NK-92 treated with Interleukin-12 subunit alpha and Interleukin-12 subunit beta, amount 100 ng/mL, for 24 hours (cell line): ENCODE data around the gene KIAA1958.

Source experiments
- DNase-seq: peaks from one replicate; lab custom pipeline; 2025; lab: John Stamatoyannopoulos, UW

Gene KIAA1958

GRCh38 chr9:112530751-112531205 lies 44.2 kb downstream of the KIAA1958 start:
- DNase-seq: no peak

DNA sequence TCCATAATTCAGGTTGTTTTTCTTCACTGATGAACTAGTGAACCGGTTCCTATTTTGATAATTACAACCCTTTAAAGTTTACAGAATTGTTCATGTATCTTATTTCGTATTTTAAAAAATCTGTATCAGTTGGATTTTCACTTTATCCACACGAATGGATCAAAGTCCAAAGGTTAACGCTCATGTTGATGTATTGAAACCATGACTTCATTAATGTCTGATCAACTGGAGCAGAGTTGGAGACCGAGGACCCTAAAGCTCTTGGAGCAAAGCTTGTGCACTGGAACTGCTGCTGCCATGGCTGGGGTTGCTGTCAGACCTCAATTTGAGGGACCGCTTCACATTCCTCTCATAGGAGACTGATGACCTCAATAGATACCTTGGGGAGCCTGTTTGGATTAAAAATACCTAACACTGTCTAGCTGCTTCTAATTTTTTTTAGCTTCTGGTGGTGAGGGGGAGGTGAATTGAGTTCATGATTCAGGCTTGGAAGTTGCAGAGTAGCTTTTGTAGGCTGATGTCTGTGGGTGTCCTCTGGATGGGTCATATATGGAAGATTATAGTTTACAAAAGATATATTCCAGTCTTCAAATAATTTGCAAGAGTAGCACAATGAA lies 45.1 kb downstream of the KIAA1958 start:
- no peak for DNase-seq

DNA sequence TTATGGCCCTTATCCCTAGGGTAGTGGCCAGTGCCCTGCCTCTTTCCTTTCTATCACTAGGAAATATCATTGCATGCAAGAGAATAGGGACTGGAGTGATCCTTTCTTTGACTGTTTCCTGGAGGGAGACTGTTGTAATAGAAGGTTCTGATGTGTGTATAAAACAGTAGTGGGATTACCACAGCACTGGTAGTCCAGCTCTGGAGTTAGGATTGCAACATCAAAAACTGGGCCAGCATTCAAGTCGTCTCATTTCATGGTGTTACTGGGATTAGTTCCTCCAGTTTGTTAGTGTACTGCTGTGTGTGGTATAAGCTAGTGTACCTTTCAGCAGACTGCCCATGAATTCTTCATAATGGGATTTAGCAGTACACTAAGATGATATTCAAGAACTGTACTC lies 45.8 kb downstream of the KIAA1958 start:
- no peak for DNase-seq

DNA sequence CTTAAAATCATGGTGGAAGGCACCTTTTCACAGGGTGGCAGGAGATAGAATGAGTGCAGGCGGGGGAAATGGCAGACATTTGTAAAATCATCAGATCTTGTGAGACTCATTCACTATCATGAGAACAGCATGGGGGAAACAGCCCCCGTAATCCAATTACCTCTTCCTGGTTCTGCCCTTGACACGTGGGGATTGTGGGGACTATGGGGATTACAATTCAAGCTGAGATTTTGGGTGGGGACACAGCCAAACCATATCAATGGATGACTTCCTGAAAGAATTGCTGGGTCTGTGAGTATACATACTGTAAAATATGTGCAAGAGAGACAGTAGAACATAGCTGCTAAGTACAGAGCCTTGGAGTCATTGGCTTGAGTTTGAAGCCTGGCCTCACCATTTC lies 47.0 kb downstream of the KIAA1958 start:
- no peak for DNase-seq

GRCh38 chr9:112535301-112535700 lies 48.7 kb downstream of the KIAA1958 start:
- no peak for DNase-seq

GRCh38 chr9:112535811-112536210 lies 49.2 kb downstream of the KIAA1958 start:
- DNase-seq: no peak

DNA sequence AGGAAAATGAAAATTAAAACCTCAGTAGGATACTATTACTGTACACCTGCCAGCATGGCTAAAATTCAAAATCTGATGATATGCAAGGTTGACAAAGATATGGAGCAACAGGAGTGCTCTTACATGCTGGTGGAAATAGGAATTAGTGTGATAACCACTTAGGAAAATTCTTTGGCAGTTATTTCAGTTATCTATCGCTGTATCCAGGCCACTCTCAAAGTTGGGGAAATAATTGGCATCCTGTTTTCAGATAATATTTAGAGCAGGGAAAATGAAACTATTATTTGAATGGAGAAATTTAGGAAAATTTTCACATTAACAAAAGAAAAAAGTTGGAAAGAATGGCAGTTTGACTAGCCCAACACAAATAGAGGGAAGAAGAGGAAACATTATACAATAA lies 50.9 kb downstream of the KIAA1958 start:
- DNase-seq: no peak

- DNase-seq: no peak
These were observed 54.2 kb downstream of the KIAA1958 start for GRCh38 chr9:112540800-112541199.

GRCh38 chr9:112541685-112542084 lies 55.1 kb downstream of the KIAA1958 start:
- no peak for DNase-seq

- DNase-seq: no peak
These were observed 56.1 kb downstream of the KIAA1958 start for GRCh38 chr9:112542593-112543292.

DNA sequence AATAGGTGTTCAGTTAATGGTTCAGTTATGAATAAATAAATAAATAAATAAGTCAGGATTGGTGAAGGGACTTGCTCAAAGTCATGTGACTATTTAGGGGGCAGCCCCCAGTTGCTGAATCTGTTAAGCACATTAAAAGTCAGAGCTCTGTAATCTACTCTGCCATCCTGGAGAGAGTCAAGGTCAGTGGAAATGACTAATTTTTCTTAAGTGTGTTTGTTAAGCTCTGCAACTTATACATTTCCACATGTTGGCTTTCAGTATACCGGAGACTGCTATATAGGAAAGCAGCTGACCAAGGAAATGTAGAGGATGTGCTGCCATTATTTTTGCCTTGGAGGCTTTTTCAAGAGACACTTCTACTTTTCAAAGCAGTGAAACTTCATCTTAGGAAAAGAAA lies 57.9 kb downstream of the KIAA1958 start:
- no peak for DNase-seq

DNA sequence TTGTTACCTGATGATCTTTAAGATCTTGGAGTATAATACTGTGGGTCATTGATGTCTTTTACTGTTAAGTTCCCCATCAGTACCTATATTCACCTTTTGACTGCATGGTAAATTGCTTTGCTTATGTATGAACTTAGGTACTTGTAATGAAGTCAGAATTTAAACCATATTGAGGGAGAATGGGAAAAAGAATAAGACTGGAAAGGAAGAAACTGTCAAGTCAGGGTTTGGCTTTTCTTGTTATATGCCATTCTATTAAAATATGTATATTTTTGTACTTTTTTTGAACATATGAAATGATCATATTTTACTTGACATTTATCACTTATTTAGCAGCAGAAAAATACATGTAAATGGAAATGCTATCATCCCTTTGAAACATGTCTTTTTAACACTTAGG lies 58.6 kb downstream of the KIAA1958 start:
- DNase-seq: no peak

DNA sequence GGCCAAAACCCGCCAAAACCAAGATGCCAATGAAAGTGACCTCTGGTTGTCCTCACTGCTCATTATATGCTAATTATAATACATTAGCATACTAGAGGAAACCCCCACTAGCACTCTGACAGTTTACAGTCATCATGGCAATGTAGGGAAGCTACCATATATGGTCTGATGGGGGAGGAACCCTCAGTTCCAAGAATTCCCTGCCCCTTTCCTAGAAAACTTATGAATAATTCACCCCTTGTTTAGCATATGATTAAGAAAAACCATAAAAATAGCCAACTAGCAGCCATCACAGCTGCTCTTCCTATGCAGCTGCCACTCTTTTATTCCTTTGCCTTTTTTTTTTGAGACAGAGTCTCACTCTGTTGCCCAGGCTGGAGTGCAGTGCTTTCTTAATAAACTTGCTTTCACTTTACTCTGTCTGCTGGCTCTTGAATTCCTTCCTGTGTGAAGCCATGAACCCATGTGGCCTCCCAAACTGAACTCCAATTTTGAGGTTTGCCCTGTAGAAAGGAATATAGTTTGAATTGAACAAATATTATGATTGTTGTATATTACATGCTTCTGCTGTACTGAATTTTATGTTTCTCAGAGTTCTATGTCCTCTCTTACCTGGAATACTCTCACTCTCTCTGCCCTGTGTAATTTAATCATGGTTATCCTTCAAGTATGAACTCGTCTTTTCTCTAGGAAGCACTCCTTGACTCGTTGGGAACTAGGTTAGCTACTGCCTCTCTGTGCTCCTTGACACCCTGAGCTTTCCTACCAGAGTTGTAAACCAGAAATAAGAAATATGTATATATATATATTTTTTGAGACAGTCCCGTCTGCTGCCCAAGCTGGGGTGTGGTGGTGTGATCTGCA lies 59.8 kb downstream of the KIAA1958 start:
- DNase-seq: no peak

- DNase-seq: no peak
These were observed 61.4 kb downstream of the KIAA1958 start for GRCh38 chr9:112548051-112548440.

- DNase-seq: no peak
These were observed 62.4 kb downstream of the KIAA1958 start for GRCh38 chr9:112548836-112549595.

DNA sequence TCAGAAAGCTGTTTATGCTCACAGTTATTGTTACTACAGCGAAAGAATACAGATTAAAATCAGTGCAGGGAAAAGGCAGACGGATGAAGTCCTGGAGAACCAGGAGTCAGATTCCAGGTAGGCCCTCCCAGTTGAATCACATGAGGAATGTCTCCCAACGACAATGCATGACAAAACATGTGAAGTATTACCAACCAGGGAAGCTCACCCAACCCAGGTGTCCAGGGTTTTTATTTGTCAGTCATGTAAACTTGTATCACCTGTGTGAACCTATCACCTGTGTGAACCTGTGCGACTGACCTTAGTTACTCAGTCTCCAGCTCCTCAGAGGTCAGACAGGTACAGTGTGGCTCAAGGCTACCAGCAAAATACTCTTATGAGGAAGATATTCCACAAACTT lies 63.9 kb downstream of the KIAA1958 start:
- DNase-seq: no peak

DNA sequence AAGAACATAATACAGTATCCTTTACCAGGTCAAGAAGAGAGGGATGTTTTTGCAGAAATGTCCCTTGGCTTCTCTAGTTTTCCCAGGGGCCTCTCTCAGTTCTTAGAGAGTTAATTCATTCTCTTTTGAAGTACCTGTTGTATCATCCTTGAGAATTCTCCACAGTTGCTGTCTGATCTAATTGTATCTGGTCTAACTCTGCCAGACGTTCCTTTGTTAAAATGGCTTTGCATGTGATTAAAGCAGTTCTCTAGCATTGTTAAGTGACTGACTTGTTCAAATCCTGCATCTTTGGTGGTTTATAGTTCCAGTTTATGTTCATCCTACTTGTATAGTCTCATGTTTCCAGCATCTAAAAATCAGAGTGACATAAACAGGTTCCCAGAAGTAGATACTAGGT lies 65.0 kb downstream of the KIAA1958 start:
- DNase-seq: no peak

DNA sequence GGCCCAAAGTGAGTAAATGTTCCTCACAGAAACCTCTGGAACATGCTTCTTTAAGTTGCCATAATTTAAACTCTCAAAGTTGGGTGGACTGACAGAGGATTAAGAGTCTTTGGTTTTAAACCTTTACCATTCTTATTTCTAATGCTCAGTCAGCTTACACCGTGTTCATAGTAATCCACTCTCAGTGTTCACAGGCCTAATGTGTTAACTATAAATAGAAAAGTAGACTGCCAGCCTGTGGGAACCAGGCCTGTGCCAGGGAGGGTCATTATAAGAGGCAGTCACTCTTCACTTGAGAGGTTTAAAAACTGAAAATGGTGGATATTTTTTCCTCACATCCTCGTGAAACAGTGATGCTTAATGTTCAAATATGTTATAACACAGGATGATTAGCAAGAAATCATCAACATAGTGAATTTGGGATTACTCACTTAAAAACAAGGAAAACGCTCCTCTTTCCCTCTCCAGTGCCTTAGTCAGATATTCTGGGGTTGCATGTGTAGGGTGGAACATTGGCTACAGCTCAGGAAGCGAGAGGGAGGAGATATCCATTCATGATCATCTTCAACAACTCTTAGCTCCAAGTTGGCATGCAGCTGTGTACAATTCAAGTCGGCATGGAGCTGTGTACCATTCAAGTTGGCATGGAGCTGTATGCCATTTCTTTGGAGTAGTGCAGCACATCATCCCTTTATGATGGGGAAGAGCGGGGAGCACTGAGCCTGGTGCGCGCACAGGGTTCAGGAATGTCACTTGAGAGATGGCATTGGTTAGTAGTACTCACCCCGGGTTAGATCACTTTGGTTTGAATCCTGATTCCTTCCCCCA lies 65.8 kb downstream of the KIAA1958 start:
- DNase-seq: no peak

- DNase-seq: no peak
These were observed 66.7 kb downstream of the KIAA1958 start for GRCh38 chr9:112553256-112553826.

GRCh38 chr9:112554516-112554915 lies 67.9 kb downstream of the KIAA1958 start:
- no peak for DNase-seq

GRCh38 chr9:112555101-112555643 lies 68.5 kb downstream of the KIAA1958 start:
- no peak for DNase-seq
